ENCODE data around the gene HSPA9. TPM values are rescaled to one million over a fixed set of nuclear protein-coding genes. Genes with fewer than 3 reads are reported as not detected.

The HSPA9 gene
- polyA plus RNA-seq, 1 donor (not counting 4 experiments of a cell fraction or from before 2014, with no cell fraction given) = 195 TPM

- H3K36me3 ChIP-seq (ENCODE audit: control insufficient read depth in 2 of 2, extremely low read depth in 1 of 2, insufficient read depth in 2 of 2, low read length in 2 of 2) = peaks cover 5 to 34% of the 10 kb centered on the region in 2 experiments
- DNase-seq (ENCODE audit: low read depth, low spot score) = no peak
- no peak overlapping the region for H3K27ac ChIP-seq (ENCODE audit: control insufficient read depth, insufficient read depth, low read length)
- H3K9me1 ChIP-seq (ENCODE audit: control insufficient read depth, extremely low read depth, insufficient read depth, low read length) = peaks cover 2% of the 10 kb centered on the region
- TF ChIP-seq CTCF (optimal IDR thresholded peaks at IDR 0.05 in 1 of 3, IDR thresholded peaks at IDR 0.05 in 1 of 3, conservative IDR thresholded peaks at IDR 0.05 in 1 of 3; ENCODE audit: extremely low read depth in 1 of 3, insufficient read depth in 2 of 3, low read length in 3 of 3) (no peak), EZH2 (IDR thresholded peaks at IDR 0.05; ENCODE audit: low read length) (no peak)
- dilution Hi-C loops (cut with MboI; ENCODE audit: extremely low pct_ligation_motif_present, low sequenced_read_pairs) = no loop called here
- H2AFZ ChIP-seq (ENCODE audit: control insufficient read depth, low read length) = no peak overlapping the region
- no peaks in the 10 kb centered on the region for H3K9me3 ChIP-seq (ENCODE audit: control insufficient read depth, low read depth, low read length)
- no peak for FAIRE-seq
- H3K79me2 ChIP-seq (ENCODE audit: control insufficient read depth, insufficient read depth, low read length) = peaks cover 93% of the 10 kb centered on the region
- peaks cover 20% of the 10 kb centered on the region for H3K4me1 ChIP-seq (ENCODE audit: control insufficient read depth, extremely low read depth, insufficient read depth, low read length)
- no peak overlapping the region for H3K9ac ChIP-seq (ENCODE audit: control insufficient read depth, extremely low read depth, insufficient read depth, low read length)
- no peak overlapping the region for H3K4me2 ChIP-seq (ENCODE audit: control insufficient read depth, extremely low read depth, insufficient read depth, low read depth, low read length)
- no peaks in the 10 kb centered on the region for H3K27me3 ChIP-seq (ENCODE audit: control insufficient read depth, extremely low read depth, insufficient read depth, low read length)
- no peak overlapping the region for H3K4me3 ChIP-seq (ENCODE audit: control insufficient read depth in 2 of 3, extremely low read depth in 1 of 3, insufficient read depth in 2 of 3, low read depth in 1 of 3, low read length in 3 of 3)
- H4K20me1 ChIP-seq (ENCODE audit: control insufficient read depth, extremely low read depth, insufficient read depth, low read length) = peaks cover 34% of the 10 kb centered on the region
Measured at GRCh38 chr5:138536215-138536614, 39.0 kb downstream of the HSPA9 start.

GRCh38 chr5:138533973-138534941 lies 40.9 kb downstream of the HSPA9 start:
- Histone ChIP-seq H4K20me1 (ENCODE audit: control insufficient read depth, extremely low read depth, insufficient read depth, low read length) (peaks cover 21% of the 10 kb centered on the region), H3K27ac (ENCODE audit: control insufficient read depth, insufficient read depth, low read length) (no peak overlapping the region), H3K79me2 (ENCODE audit: control insufficient read depth, insufficient read depth, low read length) (peaks cover 93% of the 10 kb centered on the region), H3K9ac (ENCODE audit: control insufficient read depth, extremely low read depth, insufficient read depth, low read length) (no peak overlapping the region), H3K9me3 (ENCODE audit: control insufficient read depth, low read depth, low read length) (no peaks in the 10 kb centered on the region), H3K4me1 (ENCODE audit: control insufficient read depth, extremely low read depth, insufficient read depth, low read length) (peaks cover 8% of the 10 kb centered on the region), H3K4me3 (ENCODE audit: control insufficient read depth in 2 of 3, extremely low read depth in 1 of 3, insufficient read depth in 2 of 3, low read depth in 1 of 3, low read length in 3 of 3) (no peak overlapping the region), H3K27me3 (ENCODE audit: control insufficient read depth, extremely low read depth, insufficient read depth, low read length) (no peaks in the 10 kb centered on the region), H2AFZ (ENCODE audit: control insufficient read depth, low read length) (no peak overlapping the region), H3K36me3 (ENCODE audit: control insufficient read depth in 2 of 2, extremely low read depth in 1 of 2, insufficient read depth in 2 of 2, low read length in 2 of 2) (peaks cover 4 to 46% of the 10 kb centered on the region in 2 experiments), H3K9me1 (ENCODE audit: control insufficient read depth, extremely low read depth, insufficient read depth, low read length) (peaks cover 2% of the 10 kb centered on the region), H3K4me2 (ENCODE audit: control insufficient read depth, extremely low read depth, insufficient read depth, low read depth, low read length) (no peak overlapping the region)
- dilution Hi-C loops (cut with MboI; ENCODE audit: extremely low pct_ligation_motif_present, low sequenced_read_pairs) = no loop called here
- DNase-seq (ENCODE audit: low read depth, low spot score) (no peak), FAIRE-seq (no peak)
- TF ChIP-seq EZH2 (IDR thresholded peaks at IDR 0.05; ENCODE audit: low read length) = no peak
- no peak for TF ChIP-seq CTCF (optimal IDR thresholded peaks at IDR 0.05 in 1 of 3, IDR thresholded peaks at IDR 0.05 in 1 of 3, conservative IDR thresholded peaks at IDR 0.05 in 1 of 3; ENCODE audit: extremely low read depth in 1 of 3, insufficient read depth in 2 of 3, low read length in 3 of 3)
